NB4 (cell line): ENCODE measurements around the gene KIAA0319L.

Experiments
- POLR2A ChIP-seq: IDR thresholded peaks from 2 replicates; pipeline ENCODE4 v1.6.1; 2011; ENCODE audit warnings: mild to moderate bottlenecking; ENCODE audit not compliant: insufficient read length; ENCODE audit errors: extremely low read depth
- TF ChIP-seq, protein P1 (sequence below): IDR thresholded peaks from one replicate; pipeline ENCODE4 v1.5.1; 2012; ENCODE audit warnings: low read depth, low read length

DNA sequence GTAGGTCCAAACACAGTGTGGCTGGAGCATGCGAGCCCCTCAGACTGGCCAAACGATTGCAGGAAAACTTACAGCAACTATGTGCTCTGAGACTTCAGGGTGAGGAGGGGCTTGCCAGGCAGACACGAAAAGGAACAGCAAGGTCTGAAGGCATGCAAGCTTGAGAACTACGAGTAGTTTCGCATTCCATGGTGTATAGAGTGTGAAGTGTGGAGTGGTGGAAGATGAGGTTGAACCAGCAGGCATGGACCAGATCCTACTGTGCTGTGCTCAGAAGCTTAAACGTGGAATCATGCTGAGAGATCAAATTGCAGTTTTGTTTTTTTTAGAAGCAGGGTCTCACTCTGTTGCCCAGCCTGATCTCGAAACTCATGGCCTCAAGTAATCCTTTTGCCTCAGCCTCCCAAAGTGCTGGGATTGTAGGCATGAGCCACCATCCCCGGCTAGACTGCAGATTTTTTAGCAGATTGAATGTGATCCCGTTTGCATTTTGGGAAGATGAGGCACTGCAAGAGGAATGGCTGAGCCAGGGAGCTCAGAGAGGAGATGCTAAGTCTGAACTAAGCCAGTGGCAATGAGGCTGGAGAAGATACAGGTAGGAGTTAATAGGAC is 10.8 kb upstream of the KIAA0319L start:
- TF ChIP-seq, protein P1, sequence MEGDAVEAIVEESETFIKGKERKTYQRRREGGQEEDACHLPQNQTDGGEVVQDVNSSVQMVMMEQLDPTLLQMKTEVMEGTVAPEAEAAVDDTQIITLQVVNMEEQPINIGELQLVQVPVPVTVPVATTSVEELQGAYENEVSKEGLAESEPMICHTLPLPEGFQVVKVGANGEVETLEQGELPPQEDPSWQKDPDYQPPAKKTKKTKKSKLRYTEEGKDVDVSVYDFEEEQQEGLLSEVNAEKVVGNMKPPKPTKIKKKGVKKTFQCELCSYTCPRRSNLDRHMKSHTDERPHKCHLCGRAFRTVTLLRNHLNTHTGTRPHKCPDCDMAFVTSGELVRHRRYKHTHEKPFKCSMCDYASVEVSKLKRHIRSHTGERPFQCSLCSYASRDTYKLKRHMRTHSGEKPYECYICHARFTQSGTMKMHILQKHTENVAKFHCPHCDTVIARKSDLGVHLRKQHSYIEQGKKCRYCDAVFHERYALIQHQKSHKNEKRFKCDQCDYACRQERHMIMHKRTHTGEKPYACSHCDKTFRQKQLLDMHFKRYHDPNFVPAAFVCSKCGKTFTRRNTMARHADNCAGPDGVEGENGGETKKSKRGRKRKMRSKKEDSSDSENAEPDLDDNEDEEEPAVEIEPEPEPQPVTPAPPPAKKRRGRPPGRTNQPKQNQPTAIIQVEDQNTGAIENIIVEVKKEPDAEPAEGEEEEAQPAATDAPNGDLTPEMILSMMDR = no peak
- TF ChIP-seq POLR2A = no peak
